ENCODE results near the gene SDHB.

The SDHB gene

GRCh38 chr1:16988210-16988609, 65.6 kb downstream of the SDHB start:
- no peak for DNase-seq (ENCODE audit: low read depth in 1 of 2, low spot score in 1 of 2)

GRCh38 chr1:16986962-16987361, 66.9 kb downstream of the SDHB start:
- DNase-seq (ENCODE audit: low read depth in 1 of 2, low spot score in 1 of 2) = no peak

GRCh38 chr1:16986560-16986959, 67.3 kb downstream of the SDHB start:
- no peak for DNase-seq (ENCODE audit: low read depth in 1 of 2, low spot score in 1 of 2)

GRCh38 chr1:16986113-16986512, 67.7 kb downstream of the SDHB start:
- DNase-seq (ENCODE audit: low read depth in 1 of 2, low spot score in 1 of 2) = no peak

GRCh38 chr1:16984717-16985116, 69.1 kb downstream of the SDHB start:
- no peak for DNase-seq (ENCODE audit: low read depth in 1 of 2, low spot score in 1 of 2)

GRCh38 chr1:16983649-16984048, 70.2 kb downstream of the SDHB start:
- no peak for DNase-seq (ENCODE audit: low read depth in 1 of 2, low spot score in 1 of 2)

- no peak for DNase-seq (ENCODE audit: low read depth in 1 of 2, low spot score in 1 of 2)
Observed at GRCh38 chr1:16982902-16983301, 70.9 kb downstream of the SDHB start.

GRCh38 chr1:16981269-16981849, 72.5 kb downstream of the SDHB start:
- DNase-seq (ENCODE audit: low read depth in 1 of 2, low spot score in 1 of 2) = no peak

- no peak for DNase-seq (ENCODE audit: low read depth in 1 of 2, low spot score in 1 of 2)
Observed at GRCh38 chr1:16980473-16981268, 73.2 kb downstream of the SDHB start, which contains the start of gene MFAP2. TSS of gene MFAP2 (minus strand) at chr1:16980620. CDS start at chr1:16978273, 2,347 bp downstream.

- no peak for DNase-seq (ENCODE audit: low read depth in 1 of 2, low spot score in 1 of 2)
Observed at GRCh38 chr1:16979475-16980327, 74.1 kb downstream of the SDHB start.

GRCh38 chr1:16978567-16979474, 75.0 kb downstream of the SDHB start:
- DNase-seq (ENCODE audit: low read depth in 1 of 2, low spot score in 1 of 2) = no peak

GRCh38 chr1:16978139-16978538, 75.7 kb downstream of the SDHB start:
- no peak for DNase-seq (ENCODE audit: low read depth in 1 of 2, low spot score in 1 of 2)

- no peak for DNase-seq (ENCODE audit: low read depth in 1 of 2, low spot score in 1 of 2)
Observed at GRCh38 chr1:16977377-16977776, 76.5 kb downstream of the SDHB start.

GRCh38 chr1:16976966-16977365, 76.9 kb downstream of the SDHB start:
- no peak for DNase-seq (ENCODE audit: low read depth in 1 of 2, low spot score in 1 of 2)

GRCh38 chr1:16975838-16976237, 78.0 kb downstream of the SDHB start:
- DNase-seq (ENCODE audit: low read depth in 1 of 2, low spot score in 1 of 2) = no peak

- no peak for DNase-seq (ENCODE audit: low read depth in 1 of 2, low spot score in 1 of 2)
Observed at GRCh38 chr1:16975211-16975610, 78.6 kb downstream of the SDHB start.

- DNase-seq (ENCODE audit: low read depth in 1 of 2, low spot score in 1 of 2) = no peak
Observed at GRCh38 chr1:16973215-16973614, 80.6 kb downstream of the SDHB start.

- no peak for DNase-seq (ENCODE audit: low read depth in 1 of 2, low spot score in 1 of 2)
Observed at GRCh38 chr1:16972189-16972895, 81.5 kb downstream of the SDHB start.

GRCh38 chr1:16971341-16972188, 82.3 kb downstream of the SDHB start:
- no peak for DNase-seq (ENCODE audit: low read depth in 1 of 2, low spot score in 1 of 2)

Data from activated T-helper 1 cell treated with anti-CD3 and anti-CD28 coated beads, Interleukin-2, amount 50 U/mL, for 16 hours (primary cell).